GM21723 (cell line): ENCODE data around the gene PRR14L.
A peak's percentile ranks its signal among the peaks of the same experiment; 100 is the strongest.
"Not testable (repeated sequence)": the region's sequence is repeated elsewhere in the genome, so short reads cannot be mapped to it uniquely, and the experiment has no call there.

ENCODE experiments used
- ATAC-seq: cut with Tn5 transposase; IDR thresholded peaks from one replicate; pipeline ENCODE4 v1.9.1; 2021; ENCODE audit warnings: mild to moderate bottlenecking, moderate library complexity; ENCODE audit not compliant: unreplicated experiment

The PRR14L gene

DNA sequence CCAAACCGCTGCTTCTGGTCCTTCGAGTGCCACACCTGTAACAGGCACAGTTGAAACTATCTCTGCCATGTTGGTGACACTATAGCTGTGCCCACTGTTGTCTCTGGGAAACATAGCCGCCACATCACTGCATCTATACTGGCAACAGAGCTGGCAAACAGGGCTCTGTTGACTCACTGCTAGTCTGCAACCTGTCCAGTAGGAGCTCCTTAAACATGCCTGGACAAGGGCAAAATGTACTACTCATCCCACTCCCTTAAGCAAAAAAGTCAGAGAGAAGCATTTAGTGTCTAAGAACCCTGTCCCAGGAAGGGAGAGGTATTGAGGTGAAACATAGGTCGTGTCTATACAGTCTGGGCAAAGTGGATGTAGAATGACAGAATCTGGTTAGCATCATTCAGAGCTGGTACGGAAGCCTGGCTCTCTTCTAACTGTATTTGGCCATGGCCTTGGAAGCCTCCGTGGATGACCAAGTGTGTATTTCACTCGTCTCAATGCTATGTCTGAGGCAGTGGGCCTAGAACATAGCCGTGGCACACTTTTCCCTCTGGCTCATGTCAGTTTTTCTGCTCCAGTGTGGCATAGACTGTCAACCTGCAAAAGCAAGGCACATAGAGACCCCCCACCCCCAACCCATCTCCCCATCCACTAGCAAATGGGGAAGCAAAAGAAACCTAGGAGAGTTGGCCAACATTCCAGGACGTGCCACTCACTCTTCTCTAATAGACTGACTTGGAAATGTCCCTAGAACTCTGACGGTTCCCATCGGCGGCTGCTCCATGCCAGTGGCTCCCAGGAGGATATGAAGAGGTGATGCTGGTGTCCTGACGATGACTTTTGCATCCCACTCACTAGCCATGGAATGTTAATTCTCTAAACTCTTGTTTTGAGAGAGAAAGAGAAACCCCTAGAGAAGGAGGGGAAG, 66.5 kb downstream of the PRR14L start:
- no peak for ATAC-seq

DNA sequence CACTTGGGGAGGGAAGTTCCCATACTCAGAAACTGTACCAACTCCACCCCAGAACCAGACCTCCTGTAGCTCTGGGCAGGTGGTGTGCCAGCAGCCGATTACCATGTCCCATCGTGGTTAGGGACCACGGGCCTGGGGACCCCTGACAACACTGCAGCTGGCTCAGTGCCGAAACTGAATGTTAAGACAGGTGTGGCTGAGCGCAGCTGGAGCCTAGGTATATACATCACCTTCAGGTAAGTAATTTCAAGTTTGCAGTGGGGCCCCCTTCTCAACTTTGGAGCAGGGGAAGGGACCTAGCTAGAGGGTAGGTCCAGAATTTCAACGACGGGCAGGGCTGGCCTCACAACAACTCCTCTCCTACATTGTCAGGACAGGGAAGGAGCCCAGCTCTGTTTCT, 67.2 kb downstream of the PRR14L start:
- ATAC-seq, result no peak

- ATAC-seq, result no peak
Observed at GRCh38 chr22:31681349-31682345, 68.3 kb downstream of the PRR14L start.

- ATAC-seq, result no peak
Observed at GRCh38 chr22:31680861-31681341, 69.0 kb downstream of the PRR14L start.

DNA sequence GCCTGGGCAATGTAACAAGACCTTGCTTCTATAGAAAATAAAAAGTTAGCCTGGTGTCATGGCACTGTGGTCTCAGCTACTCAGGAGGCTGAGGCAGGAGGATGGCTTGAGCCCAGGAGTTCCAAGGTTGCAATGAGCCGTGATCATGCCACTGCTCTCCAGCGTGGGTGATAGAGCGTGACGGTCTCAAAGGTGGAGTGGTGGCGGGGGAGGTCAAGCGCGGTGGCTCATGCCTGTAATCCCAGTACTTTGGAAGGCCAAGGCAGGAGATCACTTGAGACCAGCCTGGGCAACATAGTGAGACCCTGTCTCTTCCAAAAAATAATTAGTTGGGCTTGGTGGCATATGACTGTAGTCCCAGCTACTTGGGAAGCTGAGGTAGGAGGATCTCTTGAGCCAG, 71.2 kb downstream of the PRR14L start:
- ATAC-seq, result no peak

DNA sequence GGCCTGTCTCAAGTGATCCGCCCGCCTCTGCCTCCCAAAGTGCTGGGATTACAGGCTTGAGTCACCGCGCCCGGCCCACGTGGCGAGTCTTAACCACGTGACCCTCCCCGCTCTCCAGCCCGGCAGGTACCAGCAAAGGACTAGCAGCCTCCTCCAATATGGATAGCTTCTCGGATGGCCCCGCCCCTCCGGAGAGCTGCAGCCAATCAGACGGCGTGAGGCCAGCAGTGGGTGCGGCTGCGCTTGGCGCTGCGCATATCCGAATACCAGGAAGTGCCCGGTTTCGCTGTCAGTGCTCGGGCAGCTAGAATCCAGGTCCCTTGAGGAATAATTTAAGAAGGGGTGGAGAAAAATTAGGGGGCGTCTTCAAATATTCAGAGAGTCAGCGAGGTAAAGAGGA, 73.2 kb downstream of the PRR14L start:
- ATAC-seq, result no peak

DNA sequence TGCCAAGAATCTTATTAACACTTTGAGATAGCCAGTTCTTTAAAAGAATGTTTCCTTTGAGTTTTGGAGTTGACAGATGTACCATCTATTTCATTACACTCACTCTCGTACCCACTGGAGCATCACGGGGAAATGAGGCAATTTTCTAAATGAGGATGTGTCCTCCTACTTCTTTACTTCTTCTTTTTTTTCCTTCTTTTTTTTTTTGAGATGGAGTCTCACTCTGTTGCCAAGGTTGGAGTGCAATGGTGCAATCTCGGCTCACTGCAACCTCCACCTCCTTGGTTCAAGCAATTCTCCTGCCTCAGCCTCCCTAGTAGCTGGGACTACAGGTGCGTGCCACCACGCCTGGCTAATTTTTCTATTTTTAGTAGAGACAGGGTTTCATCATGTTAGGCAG, 75.7 kb downstream of the PRR14L start:
- not testable (repeated sequence) for ATAC-seq

DNA sequence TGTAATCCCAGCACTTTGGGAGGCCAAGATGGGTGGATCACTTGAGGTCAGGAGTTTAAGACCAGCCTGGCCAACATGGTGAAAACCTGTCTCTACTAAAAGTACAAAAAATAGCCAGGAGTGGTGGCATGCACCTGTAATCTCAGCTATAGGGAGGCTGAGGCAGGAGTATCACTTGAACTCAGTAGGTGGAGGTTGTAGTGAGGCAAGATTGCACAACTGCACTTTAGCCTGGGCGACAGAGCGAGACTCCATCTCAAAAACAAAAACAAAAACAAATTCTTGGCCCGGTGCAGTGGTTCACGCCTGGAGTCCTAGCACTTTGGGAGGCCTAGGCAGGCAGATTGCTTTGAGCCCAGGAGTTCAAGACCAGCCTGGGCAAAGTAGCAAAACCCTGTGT, 81.1 kb downstream of the PRR14L start:
- ATAC-seq, result not testable (repeated sequence)

- ATAC-seq, result no peak
Observed at GRCh38 chr22:31662668-31663037, 87.3 kb downstream of the PRR14L start.

DNA sequence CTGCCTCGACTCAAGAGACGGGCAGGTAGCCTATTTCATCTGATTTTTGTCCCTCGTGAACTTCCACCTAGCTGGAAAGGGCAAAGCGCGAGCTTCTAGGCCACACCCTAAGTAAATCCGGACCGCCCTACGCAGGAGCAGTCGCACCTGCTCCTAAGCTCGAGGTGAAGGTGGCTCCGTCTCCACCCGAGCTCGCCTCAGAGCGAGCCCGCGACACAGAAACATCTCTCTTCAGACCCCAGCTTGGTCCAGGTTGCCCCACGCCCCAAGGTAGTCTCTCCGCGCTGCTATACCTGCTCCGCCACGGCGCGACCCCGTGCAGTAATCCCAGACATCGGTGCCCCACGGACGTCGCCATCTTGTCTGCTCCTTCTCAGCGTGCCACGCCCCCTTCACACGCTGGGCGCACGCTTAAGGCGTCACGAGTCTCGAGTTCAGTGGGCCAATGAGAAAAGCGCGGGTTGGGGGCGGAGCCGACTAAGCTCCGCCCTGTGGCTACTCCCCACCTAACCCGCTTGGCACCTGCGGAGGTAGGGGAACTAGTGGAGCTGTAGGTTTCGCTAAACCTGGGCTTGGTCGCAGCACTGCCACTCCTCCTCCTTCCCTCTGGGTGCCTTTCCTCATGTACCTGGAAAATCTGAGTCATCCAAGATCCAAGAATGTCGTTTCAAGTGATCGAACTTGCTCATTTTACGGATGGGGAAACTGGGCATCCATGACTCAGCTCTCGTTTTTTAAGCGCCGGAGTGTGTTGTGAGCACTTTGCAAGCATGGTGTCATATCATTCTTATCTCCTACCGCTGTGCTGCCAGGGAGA, 87.9 kb downstream of the PRR14L start, which contains the start of gene PISD:
TSS of gene PISD (minus strand) at position 365 of the 817 bp plus-strand sequence. CDS start at position 358, 7 bp downstream.
- ATAC-seq, result peak; percentile 73

DNA sequence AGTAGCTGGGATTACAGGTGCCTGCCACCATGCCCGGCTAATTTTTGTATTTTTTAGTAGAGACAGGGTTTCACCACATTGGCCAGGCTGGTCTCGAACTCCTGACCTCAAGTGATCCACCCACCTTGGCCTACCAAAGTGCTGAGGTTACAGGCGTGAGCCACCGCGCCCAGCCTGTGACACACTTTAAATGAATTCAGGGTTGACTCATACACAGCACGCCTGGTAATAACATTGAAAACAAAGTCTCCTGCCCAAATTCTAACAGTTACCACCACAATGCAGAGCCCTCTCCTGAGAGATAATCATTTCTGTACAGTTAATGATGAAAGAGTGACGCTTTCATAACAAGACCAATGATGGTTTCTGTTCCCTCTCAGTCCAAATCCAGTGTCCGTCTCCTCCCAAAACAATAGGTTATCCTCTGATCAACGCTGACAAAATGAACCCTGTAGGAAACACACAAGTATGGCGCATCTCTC, 89.0 kb downstream of the PRR14L start:
- not testable (repeated sequence) for ATAC-seq

DNA sequence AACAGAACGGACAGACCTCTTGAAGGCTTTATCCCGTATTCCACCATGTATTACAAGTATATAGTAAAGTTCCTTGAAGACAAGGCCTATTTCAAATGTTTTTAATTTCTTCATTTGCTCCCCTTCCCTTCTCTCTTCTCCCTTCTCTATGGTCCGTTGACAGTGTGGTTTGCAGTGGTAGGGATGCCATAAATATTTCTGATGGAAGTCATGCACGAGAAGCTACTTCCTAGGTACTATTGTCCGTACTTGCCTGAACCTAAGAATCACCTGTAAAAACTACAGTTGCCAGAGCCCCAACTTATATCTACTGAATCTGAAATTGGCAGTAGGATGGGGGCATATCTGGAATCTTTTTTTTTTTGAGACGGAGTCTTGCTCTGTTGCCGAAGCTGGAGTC, 90.7 kb downstream of the PRR14L start:
- no peak for ATAC-seq

DNA sequence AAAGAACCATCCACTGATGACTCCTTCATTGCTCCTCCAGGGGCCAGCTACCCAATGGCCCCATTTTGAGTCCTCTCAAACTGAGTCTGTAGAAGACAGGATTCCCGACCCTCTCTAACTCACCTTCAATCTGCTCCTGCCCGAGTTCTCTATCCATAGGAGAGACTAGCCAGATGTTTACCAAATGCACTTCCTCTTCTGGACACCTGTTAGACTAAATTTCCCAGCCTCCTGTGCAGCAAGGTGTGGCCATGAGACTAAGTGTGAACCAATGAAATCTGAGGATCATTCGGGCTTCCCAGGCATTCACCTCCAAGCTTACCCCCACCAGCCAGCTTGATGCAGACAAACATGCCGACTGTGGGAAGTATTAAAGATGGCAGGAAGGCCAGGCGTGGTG, 95.5 kb downstream of the PRR14L start:
- ATAC-seq, result no peak

- no peak for ATAC-seq
Observed at GRCh38 chr22:31653944-31654343, 96.0 kb downstream of the PRR14L start.

DNA sequence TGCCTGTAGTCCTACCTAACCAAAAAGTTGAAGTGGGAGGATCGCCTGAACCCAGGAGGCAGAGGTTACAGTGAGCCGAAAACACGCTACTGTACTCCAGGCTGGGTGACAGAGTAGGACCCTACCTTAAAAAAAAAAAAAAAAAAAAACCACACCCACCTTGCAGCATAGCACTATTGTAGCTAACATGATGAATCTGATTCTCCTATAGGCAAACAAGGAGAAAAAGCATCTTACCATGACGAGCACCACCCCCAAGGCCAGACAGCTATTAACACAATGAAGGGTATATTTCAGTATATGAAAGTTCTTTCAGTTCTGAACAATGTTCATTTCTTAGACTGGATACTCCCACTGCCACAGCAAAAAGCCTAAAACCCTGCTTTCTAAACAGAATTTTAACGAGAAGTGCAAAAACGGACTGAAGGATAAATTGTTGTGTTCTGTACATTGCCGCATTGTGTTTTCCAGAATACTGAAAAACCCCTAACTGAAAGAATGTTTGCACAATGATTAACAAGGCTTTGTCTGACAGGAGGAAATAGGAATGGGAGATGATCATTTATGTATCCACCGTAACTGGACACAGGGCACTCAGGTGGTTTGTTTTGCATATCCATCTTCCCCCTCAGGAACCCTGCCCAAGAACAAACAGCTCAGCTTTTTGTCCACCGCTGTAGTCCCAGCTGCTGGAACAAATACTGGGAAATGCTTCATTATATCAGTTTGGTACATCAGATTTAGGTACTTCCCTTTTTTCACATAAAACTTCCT, 96.8 kb downstream of the PRR14L start:
- ATAC-seq, result no peak

- no peak for ATAC-seq
Observed at GRCh38 chr22:31652088-31652487, 97.8 kb downstream of the PRR14L start.

GRCh38 chr22:31651664-31652063, 98.3 kb downstream of the PRR14L start:
- ATAC-seq, result no peak

DNA sequence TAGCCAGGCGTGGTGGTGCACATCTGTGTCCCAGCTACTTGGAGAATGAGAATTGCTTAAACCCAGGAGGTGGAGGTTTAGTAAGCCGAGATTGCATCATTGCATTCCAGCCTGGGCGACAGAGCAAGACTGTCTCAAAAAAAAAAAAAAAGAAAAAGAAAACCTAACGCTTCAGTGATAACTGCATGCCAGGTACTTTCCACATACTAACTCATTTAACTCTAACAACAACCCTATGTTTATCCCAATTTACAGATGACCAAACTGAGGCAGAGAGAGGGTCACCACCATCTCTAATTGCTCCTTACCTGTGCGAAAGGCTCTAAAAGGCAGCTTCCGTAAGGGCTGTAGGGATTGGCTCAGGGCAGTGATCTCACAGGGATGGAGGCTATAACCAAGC, 99.5 kb downstream of the PRR14L start:
- no peak for ATAC-seq

DNA sequence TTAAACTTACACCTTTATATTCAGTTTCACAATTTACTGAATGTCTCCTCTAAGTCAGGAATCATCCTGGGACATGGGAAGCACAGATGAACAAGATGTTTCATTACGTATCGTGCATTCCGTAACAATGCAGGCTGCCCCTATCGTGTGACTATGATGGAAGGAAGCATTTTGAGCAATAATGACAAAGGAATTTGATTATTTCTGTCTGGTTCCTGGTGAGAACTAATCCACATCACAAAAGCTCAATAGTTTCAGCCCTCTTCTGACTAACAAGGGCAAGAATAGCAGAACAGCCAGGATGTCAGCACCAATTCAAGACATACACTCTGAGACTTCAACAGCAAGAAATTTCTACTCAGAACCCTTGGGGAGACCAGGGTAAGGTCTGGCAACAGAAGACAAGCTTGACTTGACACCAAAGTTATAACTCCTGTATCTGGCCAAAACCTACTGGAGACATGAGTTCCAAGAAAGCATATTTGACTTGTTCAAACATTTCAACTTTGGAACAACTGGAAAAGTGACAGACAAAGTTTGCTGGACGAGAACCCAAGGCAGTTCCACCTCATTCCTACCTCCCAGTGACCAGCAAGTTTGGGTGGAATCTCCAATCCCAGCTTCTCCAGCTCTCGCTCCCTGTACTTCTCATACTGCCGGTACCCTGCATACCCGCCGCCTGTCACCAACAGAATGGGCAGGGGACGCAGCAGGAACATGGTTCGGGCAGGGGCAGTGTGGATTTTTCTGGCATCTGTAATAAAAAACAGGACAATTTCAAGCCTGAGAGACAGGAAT, 102.2 kb downstream of the PRR14L start:
- no peak for ATAC-seq
